ENCODE data around the gene PPP1R3A.

- TF ChIP-seq, protein P1, sequence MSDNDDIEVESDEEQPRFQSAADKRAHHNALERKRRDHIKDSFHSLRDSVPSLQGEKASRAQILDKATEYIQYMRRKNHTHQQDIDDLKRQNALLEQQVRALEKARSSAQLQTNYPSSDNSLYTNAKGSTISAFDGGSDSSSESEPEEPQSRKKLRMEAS (CRISPR knock-in tag; IDR thresholded peaks at IDR 0.05) = no peak
- no peak for TF ChIP-seq ELF4 (CRISPR knock-in tag; IDR thresholded peaks at IDR 0.05; ENCODE audit: low read depth)
Measured at GRCh38 chr7:113921363-113921762, 2.6 kb upstream of the PPP1R3A start.
